Renal pelvis (tissue), 4 donors: ENCODE measurements around the gene CHRNB4. TPM values are rescaled to one million over a fixed set of nuclear protein-coding genes. Genes with fewer than 3 reads are reported as not detected.
A peak's percentile ranks its signal among the peaks of the same experiment; 100 is the strongest.

ENCODE experiments used
- DNase-seq: peaks from one replicate; pipeline ENCODE4 v3.0.0-alpha.2; 2013
- polyA plus RNA-seq, 3 donors: library from polyadenylated mRNA; unstranded; fragments of 120-200 nt; gene quantifications; one replicate each; pipeline ENCODE4 v1.2.1, GENCODE V29; 2013; ENCODE audit not compliant: insufficient read length in 3 of 3

Gene CHRNB4
- polyA plus RNA-seq, 3 donors: 2.8 to 3.4 (median 3.0) TPM

DNA sequence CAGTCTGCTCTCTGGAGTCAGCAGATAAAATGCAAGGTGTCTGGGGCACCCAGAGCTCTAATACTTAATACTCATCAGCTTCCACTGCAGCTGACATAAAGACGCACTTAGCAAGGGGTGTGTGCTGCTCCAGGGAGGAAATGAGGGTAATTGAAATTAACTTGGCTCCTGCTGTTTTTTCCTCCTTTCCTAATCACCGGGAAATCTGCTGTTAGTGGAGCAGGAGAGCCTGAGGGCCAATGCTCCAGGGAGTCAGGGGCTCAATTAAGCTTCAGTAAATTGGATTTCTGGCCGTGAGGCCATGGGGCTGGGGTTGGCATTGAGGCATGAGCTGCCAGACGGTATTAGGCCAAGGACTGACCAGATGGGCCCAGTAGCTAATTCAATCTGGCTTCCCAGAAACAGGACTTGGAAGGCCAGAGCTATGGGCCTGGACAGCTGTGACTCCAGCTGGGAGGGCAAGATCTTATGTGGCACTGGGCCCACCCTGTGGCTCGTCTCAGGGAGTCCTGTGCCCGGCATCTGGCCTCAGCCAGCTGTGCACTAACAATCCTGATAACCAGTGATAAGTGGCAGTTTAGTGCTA lies 30.7 kb upstream of the CHRNB4 start:
- DNase-seq: no peak

DNA sequence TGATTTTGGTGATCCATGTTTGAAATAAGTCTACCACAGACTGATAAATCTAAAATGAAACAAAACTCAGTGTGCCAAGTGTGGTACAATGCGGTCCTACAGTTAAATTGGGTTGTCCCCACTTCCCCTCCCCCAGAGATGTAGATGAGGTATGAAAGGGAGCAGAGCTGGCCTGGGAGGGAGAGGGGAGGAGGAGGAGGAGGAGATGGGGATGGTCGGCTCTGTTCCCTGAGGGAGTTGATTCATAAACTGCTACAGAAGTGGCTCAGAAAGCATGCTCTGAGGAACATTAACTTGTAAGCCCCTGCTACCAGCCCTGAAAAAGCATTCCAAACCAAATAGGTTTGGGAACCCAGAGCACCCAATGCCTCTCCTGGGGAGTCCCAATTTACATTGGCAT lies 28.0 kb upstream of the CHRNB4 start:
- no peak for DNase-seq

DNA sequence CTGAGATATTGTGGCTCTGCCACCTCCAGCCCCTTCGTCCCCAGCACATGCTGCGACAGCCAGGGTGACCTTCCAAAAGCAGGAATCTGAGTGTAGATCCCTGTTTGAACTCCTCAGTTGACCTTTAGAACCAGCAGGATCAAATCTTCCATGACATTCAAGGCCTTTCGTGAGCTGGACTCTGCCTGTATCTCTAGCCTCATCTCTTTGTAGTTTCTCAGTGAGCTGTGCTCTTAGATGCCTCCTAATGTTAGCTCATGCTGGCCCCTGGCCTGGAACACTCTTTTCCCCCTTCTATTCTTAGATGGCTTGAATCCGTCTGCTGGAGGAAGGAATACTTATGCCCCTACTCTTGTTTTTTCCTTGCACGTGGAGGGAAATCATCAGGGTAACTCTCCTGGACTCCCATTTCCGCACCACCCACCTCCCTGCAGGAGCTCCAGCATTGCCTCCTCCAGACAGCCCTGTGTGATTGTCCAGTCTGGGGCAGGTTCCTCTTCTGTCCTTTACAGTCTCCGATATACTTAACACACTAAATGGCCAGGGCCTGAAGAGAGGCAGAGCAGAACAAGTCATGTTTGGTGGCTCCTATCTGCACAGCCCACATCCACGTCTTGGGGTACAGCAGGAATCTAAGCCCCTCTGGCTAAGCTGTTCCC lies 26.7 kb upstream of the CHRNB4 start:
- no peak for DNase-seq

DNA sequence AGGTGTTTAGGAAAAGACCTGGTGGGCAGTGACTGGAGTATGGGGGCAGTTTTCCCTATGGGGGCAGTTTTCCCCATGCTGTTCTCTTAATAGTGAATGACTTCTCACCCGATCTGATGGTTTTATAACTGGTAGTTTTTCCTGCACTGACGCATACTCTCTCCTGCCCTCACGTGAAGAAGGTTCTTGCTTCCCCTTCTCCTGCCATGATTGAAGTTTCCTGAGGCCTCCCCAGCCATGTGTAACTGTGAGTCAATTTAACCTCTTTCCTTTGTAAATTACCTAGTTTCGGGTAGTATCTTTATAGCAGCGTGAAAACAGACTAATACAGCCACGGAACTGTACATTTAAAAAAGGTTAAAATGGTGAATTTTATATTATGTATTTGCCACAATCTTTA lies 25.0 kb upstream of the CHRNB4 start:
- no peak for DNase-seq

DNA sequence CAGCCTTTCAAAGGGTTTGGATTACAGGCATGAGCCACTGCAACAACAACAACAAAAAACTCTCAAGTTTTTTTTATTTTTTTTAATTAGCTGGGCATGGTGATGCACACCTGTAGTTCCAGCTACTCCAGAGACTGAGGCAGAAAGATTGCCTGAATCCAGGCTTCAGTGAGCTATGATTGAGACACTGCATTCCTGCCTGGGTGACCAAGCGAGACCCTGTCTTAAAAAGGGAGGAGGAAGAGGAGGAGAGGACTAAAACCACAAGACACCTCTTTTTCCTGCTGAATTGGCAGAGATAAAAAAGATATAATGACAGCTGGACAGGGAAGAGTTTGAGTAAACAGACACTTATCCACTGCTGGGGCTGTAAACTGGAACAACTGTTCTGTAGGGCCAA lies 22.7 kb upstream of the CHRNB4 start:
- no peak for DNase-seq

DNA sequence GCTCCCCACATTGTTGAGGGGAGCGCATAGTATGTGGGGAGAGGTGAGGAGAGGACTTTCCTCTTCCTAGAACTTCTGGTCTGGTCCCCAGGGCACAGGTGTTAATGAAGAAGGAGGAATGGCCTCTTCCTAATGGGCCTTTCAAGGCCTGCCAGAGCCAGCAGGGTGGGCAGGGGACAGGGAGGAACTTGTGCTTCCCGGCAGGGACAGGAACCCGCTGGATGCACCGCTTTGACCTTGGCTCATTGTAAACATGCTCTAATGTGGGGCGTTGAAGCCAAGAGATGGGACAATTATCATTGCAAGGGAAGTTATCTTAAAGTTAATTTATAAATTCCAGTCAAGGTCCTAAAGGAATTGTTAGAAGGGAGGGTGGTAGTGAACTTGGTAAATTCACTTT lies 21.0 kb upstream of the CHRNB4 start:
- no peak for DNase-seq

DNA sequence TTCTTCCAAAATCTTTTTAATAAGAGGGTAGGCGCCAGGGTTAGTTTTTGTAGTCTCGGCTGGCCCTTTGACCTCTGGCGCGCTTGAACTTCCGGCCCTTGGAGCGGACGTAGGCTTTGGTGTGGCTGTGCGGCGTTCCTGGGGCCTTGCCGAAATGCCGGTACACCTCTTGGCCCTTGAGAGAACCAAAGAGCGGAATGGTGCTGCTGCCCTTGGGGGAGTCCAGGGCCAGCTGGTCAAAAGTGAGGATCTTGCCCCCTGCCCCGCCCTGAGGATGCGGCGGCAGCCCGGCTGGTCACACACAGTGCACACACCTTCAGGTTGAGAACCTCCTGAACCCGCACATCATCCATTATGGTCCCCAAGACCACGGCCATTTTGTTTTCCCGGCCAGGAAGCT lies 20.0 kb upstream of the CHRNB4 start:
- no peak for DNase-seq

DNA sequence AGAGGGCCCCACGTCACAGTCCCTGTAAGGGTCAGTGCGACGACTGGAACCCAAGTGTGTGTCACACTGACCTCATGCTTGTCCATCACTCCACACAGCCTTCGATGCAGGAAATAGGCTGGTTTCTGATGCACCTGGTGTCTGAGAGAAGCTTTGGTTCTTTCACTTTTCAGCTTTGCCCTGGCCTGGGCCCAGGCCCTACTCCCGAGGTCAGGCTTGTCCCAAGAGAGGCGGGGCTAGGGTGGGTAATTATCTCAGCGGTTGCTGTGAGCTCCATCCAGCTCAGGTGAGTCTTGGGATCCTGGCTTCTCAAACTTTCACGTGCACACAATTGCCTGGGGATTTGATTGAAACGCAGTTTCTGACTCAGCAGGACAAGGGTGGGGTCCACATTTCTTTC lies 19.6 kb upstream of the CHRNB4 start:
- DNase-seq: no peak

DNA sequence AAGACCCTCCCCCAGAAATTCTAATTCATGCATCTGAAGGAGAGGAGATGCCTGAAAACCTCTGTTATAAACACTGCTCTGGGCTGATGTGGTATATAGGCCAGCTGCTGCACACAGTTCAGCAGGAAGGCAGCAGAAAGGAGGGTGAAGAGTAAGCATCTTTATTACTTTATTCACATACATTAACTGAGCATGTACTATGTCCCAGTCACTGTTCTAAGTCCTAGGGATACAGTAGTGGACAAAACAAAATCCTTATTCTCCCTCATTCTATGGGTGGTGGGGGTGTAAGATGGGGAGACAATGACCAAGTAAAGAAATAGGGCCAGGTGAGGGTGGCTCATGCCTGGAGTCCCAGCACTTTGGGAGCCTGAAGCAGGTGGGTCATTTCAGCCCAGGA lies 17.8 kb upstream of the CHRNB4 start:
- DNase-seq: no peak

DNA sequence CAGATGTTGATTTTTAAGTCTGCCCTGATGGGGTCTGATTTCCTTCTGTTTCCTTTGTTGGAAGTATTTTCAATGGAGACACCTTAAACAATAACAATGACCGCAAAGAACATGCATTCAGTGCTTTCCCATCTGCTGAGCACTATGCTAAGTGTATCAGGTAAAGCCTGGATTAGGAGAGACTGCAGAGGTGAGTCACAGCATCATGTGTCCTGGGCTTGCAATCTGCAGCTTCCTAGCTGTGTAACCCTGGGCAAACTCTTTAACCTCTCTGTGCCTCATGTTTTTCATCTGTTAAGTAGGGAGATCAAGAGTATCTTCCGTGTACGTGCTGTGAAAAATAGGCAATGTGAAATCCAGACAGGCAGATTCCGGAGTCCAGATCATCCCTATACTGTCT lies 13.3 kb upstream of the CHRNB4 start:
- DNase-seq: no peak

DNA sequence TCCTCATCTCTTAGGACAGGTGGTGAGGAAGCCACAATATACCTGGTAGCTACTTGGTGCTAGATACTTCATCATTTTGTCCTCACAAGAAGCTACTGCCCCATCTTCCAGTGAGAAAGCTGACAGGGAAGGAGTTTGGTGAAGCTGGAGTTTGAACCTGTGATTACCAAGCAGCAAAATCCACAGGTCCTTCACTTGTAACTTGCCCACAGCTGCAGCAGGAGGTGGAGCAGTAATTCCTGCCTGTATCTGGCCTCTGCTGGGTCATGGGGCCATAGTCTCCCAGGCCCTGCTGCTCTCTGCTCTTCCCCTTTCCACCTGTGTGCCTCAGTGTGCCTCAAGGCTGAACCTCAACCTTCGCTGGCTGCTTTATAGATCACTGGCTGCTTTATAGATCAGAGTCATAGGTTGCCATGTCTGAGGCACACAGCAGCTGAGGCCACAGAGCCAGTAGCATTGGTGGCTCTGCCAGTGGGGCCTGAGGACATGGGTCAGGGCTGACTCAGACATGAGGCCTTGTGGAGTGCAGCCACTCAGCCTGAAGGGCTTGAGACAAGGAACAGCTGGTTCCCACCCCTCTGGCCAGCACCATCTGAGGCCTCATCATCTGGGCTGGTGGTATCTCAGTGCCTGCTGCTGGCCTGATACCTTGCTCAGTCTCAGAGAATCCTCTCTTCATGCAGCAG lies 11.1 kb upstream of the CHRNB4 start:
- no peak for DNase-seq

DNA sequence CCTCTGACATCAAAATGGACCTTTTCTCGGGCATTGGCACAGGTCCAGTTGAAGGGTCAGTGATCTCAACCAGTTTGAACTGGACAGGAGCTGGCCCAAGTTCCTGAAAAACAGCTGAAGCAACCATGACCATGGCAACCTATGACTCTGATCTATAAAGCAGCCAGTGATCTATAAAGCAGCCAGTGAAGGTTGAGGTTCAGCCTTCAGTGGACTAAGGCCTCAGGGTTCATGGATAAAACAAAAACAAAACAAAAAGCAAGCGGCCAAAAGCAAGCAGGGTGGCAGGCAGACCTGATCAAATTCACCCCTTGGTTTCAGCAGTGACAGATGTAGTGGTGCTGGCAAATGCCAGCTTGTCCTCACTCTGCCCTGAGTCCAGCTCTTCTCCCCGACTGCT lies 10.0 kb upstream of the CHRNB4 start:
- DNase-seq: no peak

DNA sequence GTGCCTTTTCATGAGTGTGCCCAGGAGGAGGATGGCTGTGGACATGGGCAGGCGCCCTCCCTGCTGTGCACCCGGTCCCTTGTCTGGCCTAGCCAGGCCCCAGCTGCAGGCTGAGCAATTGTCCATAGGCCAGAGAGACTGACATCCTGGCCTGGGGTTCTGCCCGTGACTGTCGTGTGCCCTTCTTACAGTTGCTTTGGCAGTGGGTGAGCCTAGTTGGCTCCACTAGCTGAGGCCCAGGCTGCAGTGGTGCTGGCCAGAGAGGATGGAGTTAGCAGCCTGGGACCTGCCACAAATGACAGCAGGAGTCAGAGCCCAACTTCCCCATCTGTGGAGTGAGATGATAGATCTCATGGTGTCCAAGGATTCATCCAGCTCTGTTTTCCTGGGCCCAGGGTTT lies 9.0 kb upstream of the CHRNB4 start:
- no peak for DNase-seq

DNA sequence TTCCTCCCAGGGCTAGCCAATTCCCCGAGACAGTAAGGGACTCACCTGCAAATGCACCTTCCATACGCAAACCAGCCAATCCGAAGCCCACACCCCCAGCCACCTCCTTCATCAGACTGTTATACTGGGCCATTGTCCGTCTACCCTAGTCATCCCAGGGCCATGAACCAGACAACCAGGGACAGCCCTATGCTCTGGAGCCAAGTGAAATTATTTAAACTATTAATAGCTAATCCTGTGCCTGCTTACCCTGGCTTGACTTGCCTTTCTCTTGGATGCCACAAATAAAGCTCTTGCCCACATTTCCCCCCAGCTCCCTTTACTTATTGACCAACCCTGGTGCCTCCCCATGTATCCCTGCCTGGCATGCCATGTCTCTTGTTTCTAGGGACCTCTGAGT lies 4.0 kb upstream of the CHRNB4 start:
- no peak for DNase-seq

DNA sequence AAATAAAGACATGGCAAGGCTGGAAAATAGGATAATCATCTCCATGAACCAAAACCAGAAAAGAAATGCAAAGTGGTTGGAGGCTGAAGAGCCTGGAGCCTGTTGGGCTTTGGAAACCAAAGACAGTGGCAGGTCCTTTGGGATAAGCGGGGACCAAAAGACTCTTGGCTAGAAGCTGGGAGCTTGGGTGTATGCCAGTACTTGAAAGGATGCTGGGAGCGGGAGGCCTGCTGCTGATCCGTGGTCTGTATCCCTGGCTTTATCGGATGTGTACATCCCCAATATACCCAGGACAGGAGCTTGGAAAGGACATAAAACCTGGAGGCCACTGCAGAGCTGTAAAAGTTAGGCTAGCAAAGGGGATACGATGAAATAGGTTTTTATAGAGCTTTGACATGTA lies 1.3 kb upstream of the CHRNB4 start:
- DNase-seq: no peak

DNA sequence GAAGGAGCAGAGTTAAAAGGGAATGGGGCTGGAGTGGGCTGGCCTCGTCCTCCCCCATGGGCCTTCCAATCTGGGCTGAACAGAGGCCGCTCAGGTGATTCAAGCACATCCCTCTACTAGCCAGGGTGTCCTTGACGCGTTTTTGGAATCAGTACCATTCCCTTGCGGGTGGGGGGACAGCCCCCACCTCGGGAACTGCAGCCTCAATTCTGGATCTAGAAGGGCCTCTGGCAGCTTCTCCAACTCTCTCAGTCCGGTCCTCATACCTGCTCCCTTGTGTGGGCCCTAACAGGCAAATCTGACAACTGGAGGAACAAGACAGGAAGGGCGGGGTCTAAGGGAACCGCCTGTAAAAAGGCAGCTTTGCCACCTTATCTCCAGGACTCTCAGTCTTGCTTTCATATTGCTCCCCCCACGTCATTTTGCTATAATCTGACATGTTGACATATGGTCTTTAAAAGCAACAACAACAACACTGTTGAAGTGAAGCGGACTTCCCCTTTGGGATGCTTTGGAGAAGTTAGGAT lies 802 bp upstream of the CHRNB4 start:
- no peak for DNase-seq

DNA sequence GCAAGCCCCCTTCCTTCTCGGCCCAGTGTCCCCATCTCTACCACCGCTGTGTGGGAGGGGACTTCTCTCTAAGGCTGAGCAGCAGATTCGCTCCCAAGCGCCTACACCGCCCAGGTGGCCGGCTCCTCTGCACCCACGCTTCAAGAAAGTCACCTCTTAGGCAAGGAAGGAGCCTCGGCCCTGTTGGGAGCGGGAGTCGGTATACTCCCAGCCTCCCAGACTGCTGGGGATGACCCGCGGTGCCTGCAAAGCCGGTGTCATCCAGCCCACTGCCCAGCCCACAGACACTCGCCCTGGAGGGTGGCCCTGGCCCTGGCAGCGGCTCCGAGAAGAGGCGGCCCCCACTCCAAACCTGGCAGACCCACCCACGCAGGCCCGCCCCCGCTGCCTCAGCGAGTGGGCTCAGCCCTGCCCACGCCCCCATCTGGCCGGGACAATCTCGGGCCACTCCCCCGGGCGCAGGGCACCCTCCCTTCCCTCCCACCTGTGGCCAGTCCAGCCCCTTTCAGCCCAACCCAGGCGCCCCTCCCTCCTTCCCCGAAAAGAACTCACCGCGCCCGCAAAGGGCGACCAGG lies 396 bp downstream of the CHRNB4 start:
- no peak for DNase-seq

DNA sequence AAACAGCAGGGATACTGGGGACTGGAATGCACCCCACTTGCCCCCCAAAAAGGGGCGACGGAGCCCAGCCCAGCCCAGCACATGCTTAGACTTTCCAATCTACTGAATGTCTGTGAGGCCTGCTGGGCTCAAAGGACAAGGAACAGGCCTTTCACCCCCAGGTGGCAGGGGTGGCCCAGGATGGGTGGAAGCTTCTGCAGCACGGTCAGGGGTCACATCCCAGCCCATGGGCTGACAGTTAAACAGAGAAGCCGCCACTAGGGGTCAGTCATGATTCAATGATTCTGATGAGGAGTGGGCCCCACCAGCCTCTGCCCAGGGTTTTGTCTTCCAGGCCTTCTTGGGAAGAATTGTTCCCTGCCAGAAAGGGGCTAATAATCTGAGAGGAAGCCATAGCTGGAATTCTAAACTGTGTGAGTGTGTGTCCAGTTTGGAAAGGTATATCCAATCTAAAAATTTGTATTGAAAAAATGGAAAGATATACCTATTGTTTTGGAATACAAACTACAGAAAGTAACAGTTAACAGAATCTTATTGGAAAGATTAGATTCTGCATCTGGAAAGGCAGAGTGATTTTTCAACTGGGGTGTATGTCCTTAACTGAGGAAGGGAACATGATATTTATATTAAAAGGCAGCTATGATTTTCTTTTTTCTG lies 2.2 kb downstream of the CHRNB4 start:
- peak; percentile 72 for DNase-seq

DNA sequence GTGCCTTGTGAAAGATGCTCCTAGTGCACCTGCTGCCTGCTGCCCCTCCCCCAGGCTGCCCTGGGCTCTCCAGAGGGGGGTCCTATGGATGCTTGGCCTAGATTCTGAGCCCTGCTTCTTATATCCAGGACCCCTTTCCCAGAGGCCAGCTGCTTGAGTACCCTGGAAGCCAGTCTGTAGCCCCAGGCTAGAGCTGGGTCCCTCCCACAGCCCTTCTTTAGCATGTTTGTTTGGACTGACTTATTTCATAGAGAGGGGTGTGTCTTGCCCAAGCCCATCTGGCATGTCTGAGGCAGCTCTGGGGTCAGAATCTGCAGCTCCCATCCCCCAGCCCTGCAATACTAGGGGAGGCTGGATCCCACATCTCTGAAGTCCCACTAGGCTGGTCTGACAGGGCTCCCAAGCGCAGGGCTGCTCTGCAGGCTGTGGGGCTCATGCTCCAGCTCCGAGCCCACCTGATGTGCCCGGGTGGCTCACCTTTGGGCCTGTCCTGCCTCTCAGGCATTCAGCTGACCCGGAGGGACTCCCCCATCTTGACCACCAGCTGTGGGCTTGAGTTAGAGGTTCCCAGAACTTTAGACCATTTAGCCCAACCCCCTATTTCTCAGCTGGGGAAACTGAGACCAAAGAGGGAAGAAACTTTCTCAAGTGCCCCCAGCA lies 3.1 kb downstream of the CHRNB4 start:
- DNase-seq: no peak

DNA sequence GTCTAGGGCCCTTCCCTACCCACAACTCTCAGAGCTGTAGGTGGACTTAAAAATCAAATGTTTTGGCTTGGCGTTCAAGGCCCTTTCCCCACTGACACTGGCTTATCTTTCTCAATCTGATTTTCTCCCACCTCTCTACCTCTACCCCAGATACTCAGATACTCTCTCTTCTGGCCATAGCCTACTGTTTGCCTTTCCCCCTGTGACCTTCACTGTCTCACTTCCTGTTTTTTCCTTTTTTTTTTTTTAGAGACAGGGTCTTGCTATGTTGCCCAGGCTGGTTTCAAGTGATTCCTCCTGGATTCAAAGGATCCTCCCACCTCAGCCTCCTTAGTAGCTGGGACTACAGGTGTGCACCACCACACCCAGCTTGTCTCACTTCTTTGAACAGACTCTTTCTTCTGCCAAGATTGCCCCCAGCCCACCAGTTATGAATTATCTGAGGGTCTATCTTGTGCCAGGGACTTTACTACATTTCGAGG lies 4.6 kb downstream of the CHRNB4 start:
- DNase-seq: no peak

DNA sequence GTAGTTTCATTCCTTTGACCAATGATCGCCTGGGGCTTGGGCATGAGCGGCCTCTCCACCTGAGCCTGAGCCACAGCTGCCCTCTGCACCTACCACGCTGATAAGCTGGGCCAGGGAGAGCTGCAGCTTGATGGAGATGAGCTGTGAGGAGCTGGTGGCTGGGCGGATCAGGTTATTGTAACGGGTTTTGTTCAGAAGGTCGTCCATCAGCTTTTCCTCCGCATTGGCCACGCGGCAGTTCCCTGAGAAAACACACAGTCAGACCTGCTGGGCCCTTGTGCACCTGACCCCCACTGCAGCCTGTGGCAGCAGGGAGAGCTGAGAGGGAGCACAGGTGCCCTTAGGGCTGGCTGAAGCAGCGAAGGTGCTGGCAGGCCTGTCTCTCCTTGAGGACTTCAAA lies 5.7 kb downstream of the CHRNB4 start:
- DNase-seq: no peak
